Stomach (tissue), 9 donors: Measurements from ENCODE around the gene LDHD. TPM values are rescaled to one million over a fixed set of nuclear protein-coding genes. Genes with fewer than 3 reads are reported as not detected.

Experiments
- DNase-seq, 2 donors: peaks; one replicate each; pipeline versions ENCODE4 v3.0.0 to v3.0.0-alpha.2; 2013 to 2019
- H3K27ac ChIP-seq, 5 donors: fragments of 200-600 bp in 4 of 5; sonication (generic) in 4 of 5; one replicate each; pipeline ENCODE4 v1.5.1; 2013 to 2019; ENCODE audit warnings: mild to moderate bottlenecking in 1 of 5, moderate library complexity in 1 of 5
- H3K27me3 ChIP-seq, 3 donors: fragments of 200-600 bp; sonication (generic); one replicate each; pipeline ENCODE4 v1.5.1; 2017 to 2019; ENCODE audit warnings: mixed run types in 1 of 3
- H3K36me3 ChIP-seq, 4 donors: fragments of 200-600 bp; sonication (generic); 1 replicate in 3 of 4; 2 replicates in 1 of 4; pipeline ENCODE4 v1.5.1; 2016 to 2019
- H3K4me1 ChIP-seq, 4 donors: fragments of 200-600 bp; sonication (generic); one replicate each; pipeline ENCODE4 v1.5.1; 2016 to 2019
- H3K4me3 ChIP-seq, 4 donors: fragments of 200-600 bp; sonication (generic) in 3 of 4; one replicate each; pipeline ENCODE4 v1.5.1; 2016 to 2019; ENCODE audit warnings: mild to moderate bottlenecking in 1 of 4
- H3K9me3 ChIP-seq, 4 donors: fragments of 200-600 bp; sonication (generic); one replicate each; pipeline ENCODE4 v1.5.1; 2016 to 2019
- CTCF ChIP-seq, 7 experiments: fragments of 450-650 bp in 4 of 7; fragments of 200-600 bp in 3 of 7; sonication (generic) in 3 of 7; IDR thresholded peaks; one replicate each; pipeline ENCODE4 v1.5.1; 2016 to 2019; ENCODE audit warnings: antibody characterized with exemption in 7 of 7, control low read depth in 2 of 7, mild to moderate bottlenecking in 1 of 7
- EP300 ChIP-seq: sonication (generic); formaldehyde crosslinking; IDR thresholded peaks from one replicate; pipeline ENCODE4 v1.6.1; 2017; ENCODE audit warnings: antibody characterized with exemption
- POLR2A ChIP-seq, 4 donors: fragments of 450-650 bp; IDR thresholded peaks; one replicate each; pipeline ENCODE4 v1.6.1; 2016; ENCODE audit warnings: antibody characterized with exemption in 4 of 4, control low read depth in 2 of 4, mild to moderate bottlenecking in 1 of 4, moderate library complexity in 1 of 4
- POLR2AphosphoS5 ChIP-seq, 3 donors: sonication (generic); formaldehyde crosslinking; IDR thresholded peaks; one replicate each; pipeline ENCODE4 v1.6.1; 2016; ENCODE audit warnings: antibody characterized with exemption in 3 of 3
- WGBS, 5 donors: extraction: QIAGEN DNeasy Blood & Tissue Kit in 3 of 5; methylation state at CpG; one replicate each; pipeline versions ENCODE4 v1.1.5 to v1.1.7; 2013 to 2018; 5-methylcytosine and 5-hydroxymethylcytosine counted together
- intact Hi-C: fragments of 100-400 bp; cut with DNase I; formaldehyde crosslinking; loops from one replicate; pipeline ENCODE4 v1.15.1; 2023; ENCODE audit warnings: low total_unique reads
- polyA plus RNA-seq, 3 donors: library from polyadenylated mRNA; stranded (reverse); fragments of 200-250 nt; gene quantifications; one replicate each; pipeline ENCODE4 v1.2.3, GENCODE V29; 2013
- total RNA-seq, 5 donors: library from RNA; depleted of rRNA; stranded (reverse); fragments of >200 nt; gene quantifications; one replicate each; pipeline versions ENCODE4 v1.1.0 to v1.2.3, GENCODE V29; 2014 to 2016
- donor health status: healthy with polysubstance abuse.
- donor health status: Bipolar disorder and iron deficiency.
- donor health status: healthy.

The LDHD gene
- total and polyA plus RNA-seq, 8 donors: 5.0 to 110 (median 24.1) TPM

GRCh38 chr16:75097191-75097761 is 19.3 kb downstream of the LDHD start:
- Histone ChIP-seq H3K27ac (peak overlapping the region in 4 of 5 donors; percentile 44 to 77 (median 58)), H3K4me3 (no peak overlapping the region), H3K9me3 (no peaks in the 10 kb centered on the region), H3K27me3 (no peaks in the 10 kb centered on the region), H3K4me1 (peaks cover 40 to 70% (median 54%) of the 10 kb centered on the region in 4 donors), H3K36me3 (peaks cover 8 to 24% (median 14%) of the 10 kb centered on the region in 4 donors)
- intact Hi-C loops: no loop called here
- DNase-seq: no peak
- WGBS, 5 donors: 72 to 85% (median 81%) methylated on average over 10 of the region's 10 CpGs
- TF ChIP-seq CTCF (IDR thresholded peaks at IDR 0.05): no peak
- no peak for TF ChIP-seq EP300
- no peak for TF ChIP-seq POLR2A (IDR thresholded peaks at IDR 0.05)
- TF ChIP-seq POLR2AphosphoS5 (IDR thresholded peaks at IDR 0.05): no peak

GRCh38 chr16:75096656-75097055 is 19.9 kb downstream of the LDHD start:
- 29 to 46% (median 42%) methylated on average over 6 of the region's 6 CpGs for WGBS, 5 donors
- intact Hi-C loops: no loop called here
- Histone ChIP-seq H3K9me3 (no peaks in the 10 kb centered on the region), H3K27ac (peak overlapping the region; percentile 44 to 77 (median 56)), H3K4me3 (no peak overlapping the region), H3K36me3 (peaks cover 8 to 24% (median 14%) of the 10 kb centered on the region in 4 donors), H3K27me3 (no peaks in the 10 kb centered on the region), H3K4me1 (peaks cover 40 to 77% (median 54%) of the 10 kb centered on the region in 4 donors)
- TF ChIP-seq EP300: no peak
- TF ChIP-seq POLR2AphosphoS5 (IDR thresholded peaks at IDR 0.05): peak in 1 of 3 donors; percentile 70
- TF ChIP-seq CTCF (IDR thresholded peaks at IDR 0.05): peak in 5 of 7 experiments; percentile 38 to 74 (median 49)
- no peak for TF ChIP-seq POLR2A (IDR thresholded peaks at IDR 0.05)
- DNase-seq: peak; percentile 80 to 89

- Histone ChIP-seq H3K4me3 (no peak overlapping the region), H3K36me3 (peaks cover 8 to 24% (median 14%) of the 10 kb centered on the region in 4 donors), H3K4me1 (peaks cover 39 to 82% (median 51%) of the 10 kb centered on the region in 4 donors), H3K9me3 (no peaks in the 10 kb centered on the region), H3K27ac (no peak overlapping the region), H3K27me3 (no peaks in the 10 kb centered on the region)
- intact Hi-C loops: no loop called here
- DNase-seq: no peak
- 76 to 94% (median 92%) methylated on average over 14 of the region's 14 CpGs for WGBS, 5 donors
- TF ChIP-seq POLR2AphosphoS5 (IDR thresholded peaks at IDR 0.05) (no peak), POLR2A (IDR thresholded peaks at IDR 0.05) (no peak), EP300 (no peak), CTCF (IDR thresholded peaks at IDR 0.05) (no peak)
Observed at GRCh38 chr16:75095204-75095621, 21.4 kb downstream of the LDHD start.

GRCh38 chr16:75093598-75094540 is 22.7 kb downstream of the LDHD start:
- DNase-seq: no peak
- Histone ChIP-seq H3K4me3 (no peak overlapping the region), H3K36me3 (peaks cover 8 to 24% (median 14%) of the 10 kb centered on the region in 4 donors), H3K27ac (peak overlapping the region in 4 of 5 donors; percentile 13 to 38 (median 22)), H3K4me1 (peaks cover 25 to 74% (median 43%) of the 10 kb centered on the region in 4 donors), H3K9me3 (no peaks in the 10 kb centered on the region), H3K27me3 (no peaks in the 10 kb centered on the region)
- TF ChIP-seq POLR2A (IDR thresholded peaks at IDR 0.05) (no peak), EP300 (no peak), POLR2AphosphoS5 (IDR thresholded peaks at IDR 0.05) (no peak), CTCF (IDR thresholded peaks at IDR 0.05) (no peak)
- 91 to 94% (median 93%) methylated on average over 14 to 23 of the region's 23 CpGs for WGBS, 5 donors
- intact Hi-C loops: no loop called here
